Neural progenitor cell (in vitro differentiated cells): ENCODE results near the gene SHE.

Source experiments
- CTCF ChIP-seq: fragments of 200-600 bp; sonication (generic); IDR thresholded peaks from 2 replicates; pipeline ENCODE4 v1.5.1; 2017; ENCODE audit warnings: antibody characterized with exemption, mild to moderate bottlenecking
- EZH2 ChIP-seq: fragments of 200-600 bp; sonication (generic); IDR thresholded peaks from 2 replicates; pipeline ENCODE4 v1.6.1; 2017; ENCODE audit warnings: antibody characterized with exemption, mild to moderate bottlenecking, moderate library complexity

GRCh38 chr1:154476791-154477190, 25.4 kb downstream of the SHE start:
- TF ChIP-seq CTCF (no peak), EZH2 (no peak)
